ENCODE results near the gene GTF2IRD1. TPM values are rescaled to one million over a fixed set of nuclear protein-coding genes. Genes with fewer than 3 reads are reported as not detected.
A peak's percentile ranks its signal among the peaks of the same experiment; 100 is the strongest.

GTF2IRD1 gene
- total and polyA plus RNA-seq, 2 of the 4 experiments (the other 2 are of a cell fraction) = 4.1 to 21.9 TPM

GRCh38 chr7:74598558-74598957 lies 144.9 kb downstream of the GTF2IRD1 start:
- peaks cover 63% of the 10 kb centered on the region for H3K36me3 ChIP-seq (ENCODE audit: control insufficient read depth, insufficient read depth, low read length)
- dilution Hi-C loops (cut with HindIII; ENCODE audit: low sequenced_read_pairs, unreplicated experiment) (no loop called here), intact Hi-C loops (cut with micrococcal nuclease) (no loop called here), in situ Hi-C loops (cut with MboI; ENCODE audit: low sequenced_read_pairs) (no loop called here)
- DNase-seq = peak; percentile 56
- no peak overlapping the region for H3K27ac ChIP-seq (ENCODE audit: insufficient read depth, low read length)
- CTCF ChIA-PET = no interaction called here
- H2AFZ ChIP-seq (replicated peaks; ENCODE audit: low read length, poor library complexity) = no peak overlapping the region
- no peak overlapping the region for H2AK9ac ChIP-seq (replicated peaks; ENCODE audit: low read depth, low read length, poor library complexity)
- no peak overlapping the region for H3K4ac ChIP-seq (ENCODE audit: low read depth, low read length)
- TF ChIP-seq CTCF (conservative IDR thresholded peaks at IDR 0.05; ENCODE audit: low read depth, low read length) (no peak), FOS (IDR thresholded peaks at IDR 0.05; ENCODE audit: low read depth, low read length) (no peak), USF2 (IDR thresholded peaks at IDR 0.05; ENCODE audit: low read depth, low read length) (no peak), ELK1 (IDR thresholded peaks at IDR 0.05; ENCODE audit: borderline replicate concordance, low read depth, low read length) (no peak), BHLHE40 (IDR thresholded peaks at IDR 0.05; ENCODE audit: low read depth, low read length) (no peak), MAZ (IDR thresholded peaks at IDR 0.05; ENCODE audit: borderline replicate concordance, low read depth, low read length) (no peak), CEBPB (IDR thresholded peaks at IDR 0.05; ENCODE audit: low read depth, low read length) (no peak), POLR2A (IDR thresholded peaks at IDR 0.05; ENCODE audit: low read depth, low read length) (no peak), SMC3 (IDR thresholded peaks at IDR 0.05; ENCODE audit: low read depth, low read length) (no peak), RAD21 (IDR thresholded peaks at IDR 0.05; ENCODE audit: low read length) (no peak), NFE2L2 (IDR thresholded peaks at IDR 0.05; ENCODE audit: low read depth, low read length) (no peak), MXI1 (IDR thresholded peaks at IDR 0.05; ENCODE audit: borderline replicate concordance, low read depth, low read length) (no peak), RFX5 (IDR thresholded peaks at IDR 0.05; ENCODE audit: low read depth, low read length) (no peak), CHD1 (IDR thresholded peaks at IDR 0.05; ENCODE audit: low read depth, low read length) (no peak), MAFK (IDR thresholded peaks at IDR 0.05; ENCODE audit: low read depth, low read length) (no peak), RCOR1 (IDR thresholded peaks at IDR 0.05; ENCODE audit: insufficient replicate concordance, low read length) (no peak)
- H4K20me1 ChIP-seq (ENCODE audit: insufficient read depth, low read length) = no peaks in the 10 kb centered on the region
- no peaks in the 10 kb centered on the region for H3K27me3 ChIP-seq (ENCODE audit: control insufficient read depth, insufficient read depth, low read length)
- no peak overlapping the region for H2BK20ac ChIP-seq (ENCODE audit: low read depth, low read length)
- no peak overlapping the region for H4K91ac ChIP-seq (ENCODE audit: insufficient read depth, low read depth, low read length)
- no TSS peak for BruUV-seq (replicated peaks)
- H3K56ac ChIP-seq (ENCODE audit: extremely low read depth, insufficient read depth, low read length) = no peak overlapping the region
- no peak overlapping the region for H3K23ac ChIP-seq (ENCODE audit: low read depth, low read length)
- H4K8ac ChIP-seq (ENCODE audit: low read depth in 2 of 2, low read length in 2 of 2) = no peak overlapping the region
- no peak overlapping the region for H3K18ac ChIP-seq (ENCODE audit: low read depth, low read length)
- no peak overlapping the region for H3K4me3 ChIP-seq (ENCODE audit: insufficient read depth, low read depth, low read length)
- no peak overlapping the region for H2BK120ac ChIP-seq (ENCODE audit: low read depth, low read length)
- no peaks in the 10 kb centered on the region for H3K9me3 ChIP-seq (ENCODE audit: control insufficient read depth, insufficient read depth, low read length)
- H2BK5ac ChIP-seq (ENCODE audit: low read depth, low read length, poor library complexity, severe bottlenecking) = no peak overlapping the region
- H2AK5ac ChIP-seq (ENCODE audit: low read depth, low read length) = no peak overlapping the region
- H3K4me2 ChIP-seq (ENCODE audit: low read depth, low read length) = no peak overlapping the region
- no peak overlapping the region for H4K5ac ChIP-seq (ENCODE audit: low read depth, low read length)
- POLR2A ChIA-PET (ENCODE audit: unreplicated experiment) = no interaction called here
- WGBS, 2 experiments (ENCODE audit: extremely low coverage in 2 of 2, insufficient read length in 1 of 2) = 100% methylated on average over 1 of the region's 1 CpG; no CpG with 5 or more reads in 1 of the 2 experiments
- no peak overlapping the region for H3K9ac ChIP-seq (ENCODE audit: low read depth, low read length)
- H2BK15ac ChIP-seq (ENCODE audit: low read depth, low read length) = no peak overlapping the region
- H3K4me1 ChIP-seq (ENCODE audit: control insufficient read depth, insufficient read depth, low read length) = no peaks in the 10 kb centered on the region
- H3K9me1 ChIP-seq (ENCODE audit: insufficient read depth, low read length) = no peaks in the 10 kb centered on the region
- peak; percentile 64 for ATAC-seq (ENCODE audit: low read depth)
- no peak overlapping the region for H3K14ac ChIP-seq (replicated peaks; ENCODE audit: low read depth, low read length)
- H3K79me1 ChIP-seq (ENCODE audit: low read depth in 1 of 2, low read length in 2 of 2) = no peaks in the 10 kb centered on the region

Measured in IMR-90 (cell line).